A549 (cell line): ENCODE results near the gene ABT1.

Source experiments
- CTCF ChIP-seq: fragments of >200 bp; sonication (Bioruptor Twin); formaldehyde crosslinking; IDR thresholded peaks from 3 replicates; pipeline ENCODE4 v1.5.1; 2016
- ELK1 ChIP-seq: fragments of 150-350 bp; IDR thresholded peaks from 2 replicates; pipeline ENCODE4 v1.6.1; 2014; ENCODE audit warnings: low read depth, mild to moderate bottlenecking, low read length
- EP300 ChIP-seq, 2 experiments: fragments of >200 bp; sonication (Bioruptor Twin); formaldehyde crosslinking; IDR thresholded peaks; 2 replicates in 1 of 2; 3 replicates in 1 of 2; pipeline ENCODE4 v1.6.1; 2016 to 2017
- ESRRA ChIP-seq: fragments of 150-350 bp; IDR thresholded peaks from 2 replicates; pipeline ENCODE4 v1.6.1; 2014; ENCODE audit warnings: mild to moderate bottlenecking, low read length, borderline replicate concordance
- HES2 ChIP-seq: fragments of >200 bp; sonication (Bioruptor Twin); formaldehyde crosslinking; IDR thresholded peaks from 2 replicates; pipeline ENCODE4 v1.6.1; 2016
- HMGXB4 ChIP-seq: fragments of 250-450 bp; sonication (Bioruptor Pico); IDR thresholded peaks from 2 replicates; pipeline ENCODE4 v1.5.0; 2021; ENCODE audit warnings: mild to moderate bottlenecking, moderate library complexity, borderline replicate concordance
- MAFK ChIP-seq: fragments of 450-650 bp; IDR thresholded peaks from 2 replicates; pipeline ENCODE4 v1.6.1; 2014; ENCODE audit not compliant: partially characterized antibody
- MYC ChIP-seq: IDR thresholded peaks from 2 replicates; pipeline ENCODE4 v1.6.1; 2012; ENCODE audit warnings: mild to moderate bottlenecking, inconsistent platforms, low read length, improper control_type of control experiment, borderline replicate concordance
- POLR2A ChIP-seq: IDR thresholded peaks from 2 replicates; pipeline ENCODE4 v1.6.1; 2012; ENCODE audit warnings: mild to moderate bottlenecking, low read length
- RAD21 ChIP-seq, 2 experiments: fragments of >200 bp in 1 of 2; sonication (Bioruptor Twin) in 1 of 2; formaldehyde crosslinking in 1 of 2; IDR thresholded peaks in 1 of 2; conservative IDR thresholded peaks in 1 of 2; 2 replicates in 1 of 2; 3 replicates in 1 of 2; pipeline ENCODE4 v1.6.1; 2012 to 2018; ENCODE audit warnings: inconsistent platforms in 1 of 2
- REST ChIP-seq: fragments of 200-600 bp; sonication (generic); IDR thresholded peaks from 2 replicates; pipeline ENCODE4 v1.6.1; 2016; ENCODE audit warnings: antibody characterized with exemption, mild to moderate bottlenecking, moderate library complexity
- SMC3 ChIP-seq: fragments of >200 bp; sonication (Bioruptor Twin); formaldehyde crosslinking; IDR thresholded peaks from 3 replicates; pipeline ENCODE4 v1.6.1; 2018; ENCODE audit warnings: inconsistent platforms
- ZFP36 ChIP-seq: fragments of 450-650 bp; IDR thresholded peaks from 2 replicates; pipeline ENCODE4 v1.6.1; 2014; ENCODE audit warnings: borderline replicate concordance; ENCODE audit not compliant: partially characterized antibody
- ZNF302 ChIP-seq: fragments of 250-450 bp; sonication (Bioruptor Pico); IDR thresholded peaks from 2 replicates; pipeline ENCODE4 v1.9.0; 2021; ENCODE audit warnings: inconsistent platforms, mild to moderate bottlenecking, moderate library complexity

- TF ChIP-seq REST (no peak), CTCF (no peak), MYC (no peak), ESRRA (no peak), EP300 (IDR thresholded peaks at IDR 0.05) (no peak), POLR2A (no peak), SMC3 (no peak), ELK1 (no peak), ZFP36 (no peak), ZNF302 (CRISPR knock-in tag) (no peak), RAD21 (conservative IDR thresholded peaks at IDR 0.05 in 1 of 2, IDR thresholded peaks at IDR 0.05 in 1 of 2) (no peak), HMGXB4 (CRISPR knock-in tag) (no peak), HES2 (no peak), MAFK (no peak)
Observed at GRCh38 chr6:26604797-26605196, 8.0 kb downstream of the ABT1 start.
